HG03060 (cell line): Measurements from ENCODE around the gene F13A1.

ENCODE experiments used
- ATAC-seq: cut with Tn5 transposase; IDR thresholded peaks from one replicate; pipeline ENCODE4 v1.9.1; 2021; ENCODE audit warnings: low read depth, moderate number of reproducible peaks; ENCODE audit not compliant: unreplicated experiment

F13A1 gene

DNA sequence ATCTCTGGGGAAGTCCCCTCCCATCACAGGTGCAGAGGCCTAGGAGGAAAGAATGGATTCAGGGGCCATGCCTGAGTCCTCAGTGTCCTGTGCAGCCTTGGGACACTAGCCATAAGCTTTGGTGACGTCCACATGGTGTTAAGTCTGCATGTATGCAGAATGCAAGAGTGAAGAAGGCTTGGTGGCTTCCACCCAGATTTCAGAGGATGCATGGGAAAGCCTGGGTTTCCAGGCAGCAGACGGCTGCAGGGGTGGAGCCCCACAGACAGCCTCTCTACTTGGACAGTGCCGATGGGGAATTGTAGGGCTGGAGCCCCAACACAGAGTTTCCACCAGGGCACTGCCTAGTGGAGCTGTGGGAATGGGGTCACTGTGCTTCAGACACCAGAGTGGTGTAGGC lies 196.7 kb downstream of the F13A1 start:
- no peak for ATAC-seq

- ATAC-seq = no peak
Measured at GRCh38 chr6:6121943-6122342, 198.5 kb downstream of the F13A1 start.

DNA sequence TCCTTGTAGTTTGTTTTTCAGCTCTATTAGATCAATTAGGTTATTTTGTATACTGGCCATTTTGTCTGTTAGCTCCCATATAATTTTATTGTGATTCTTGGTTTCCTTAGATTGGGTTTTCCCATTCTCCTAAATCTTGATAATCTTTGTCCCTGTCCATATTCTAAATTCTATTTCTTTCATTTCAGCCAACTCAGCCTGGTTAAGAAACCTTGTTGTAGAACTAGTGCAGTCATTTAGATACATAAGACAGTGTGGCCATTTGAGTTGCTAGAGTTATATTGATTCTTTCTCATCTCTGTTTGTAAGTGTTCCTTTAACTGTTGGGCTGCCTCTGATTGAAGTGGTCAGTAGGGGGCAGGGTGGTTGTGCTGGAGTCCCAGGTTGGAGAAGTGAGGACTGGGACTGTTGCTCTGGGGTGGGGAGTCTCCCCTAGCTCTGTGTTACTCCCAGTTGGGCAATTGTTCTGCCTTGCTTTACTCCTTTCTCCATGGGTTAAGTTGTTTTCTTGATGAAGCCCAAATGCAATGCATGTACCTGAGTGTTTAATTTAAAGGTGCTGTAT lies 214.9 kb downstream of the F13A1 start:
- ATAC-seq = no peak
